Testis (tissue), 3 donors: ENCODE measurements around the gene SCIN. TPM values are rescaled to one million over a fixed set of nuclear protein-coding genes. Genes with fewer than 3 reads are reported as not detected.

Experiments used
- DNase-seq: peaks from one replicate; pipeline ENCODE4 v3.0.0-alpha.2; 2019
- H3K27ac ChIP-seq, 2 donors: fragments of 200-600 bp; sonication (generic); one replicate each; pipeline ENCODE4 v1.5.1; 2019
- H3K27me3 ChIP-seq: fragments of 200-600 bp; sonication (generic); one replicate; pipeline ENCODE4 v1.5.1; 2019
- H3K36me3 ChIP-seq: fragments of 200-600 bp; sonication (generic); one replicate; pipeline ENCODE4 v1.5.1; 2017; ENCODE audit warnings: low read depth; ENCODE audit errors: missing control alignments
- H3K4me1 ChIP-seq: fragments of 200-600 bp; sonication (generic); one replicate; pipeline ENCODE4 v1.5.1; 2019
- H3K4me3 ChIP-seq, 2 donors: fragments of 200-600 bp; sonication (generic); one replicate each; pipeline ENCODE4 v1.5.1; 2017 to 2019
- H3K9me3 ChIP-seq: fragments of 200-600 bp; sonication (generic); one replicate; pipeline ENCODE4 v1.5.1; 2017
- POLR2A ChIP-seq: fragments of 450-650 bp; IDR thresholded peaks from one replicate; pipeline ENCODE4 v1.6.1; 2017; ENCODE audit warnings: antibody characterized with exemption, mild to moderate bottlenecking, moderate library complexity
- WGBS, 2 donors: methylation state at CpG; one replicate each; pipeline ENCODE4 v1.1.5; 2018; 5-methylcytosine and 5-hydroxymethylcytosine counted together
- intact Hi-C: fragments of 100-400 bp; cut with DNase I; formaldehyde crosslinking; loops from one replicate; pipeline ENCODE4 v1.15.1; 2023; ENCODE audit warnings: low total_unique reads
- polyA plus RNA-seq: library from polyadenylated mRNA; stranded (reverse); fragments of 350-450 nt; fragmentation: Illumina TruSeq; extraction: RNeasy Lipid Tissue Mini Kit (QIAGEN cat#74804); gene quantifications from one replicate; pipeline ENCODE4 v1.2.3, GENCODE V29; 2014; ENCODE audit warnings: low read depth, low replicate concordance; ENCODE audit not compliant: insufficient read depth
- total RNA-seq, 2 donors: library from RNA; depleted of rRNA; stranded (reverse); fragments of >200 nt; gene quantifications; one replicate each; pipeline ENCODE4 v1.2.3, GENCODE V29; 2016
- TF ChIP-seq, protein P1 (sequence below), 3 experiments: fragments of 450-650 bp in 2 of 3; fragments of 200-600 bp in 1 of 3; sonication (generic) in 1 of 3; IDR thresholded peaks; one replicate each; pipeline ENCODE4 v1.5.1; 2016 to 2019; ENCODE audit warnings: antibody characterized with exemption in 3 of 3, mild to moderate bottlenecking in 2 of 3, moderate library complexity in 1 of 3

The SCIN gene
- total and polyA plus RNA-seq, 3 donors from 2014 or later = 4.7 to 21.9 (median 11.4) TPM

DNA sequence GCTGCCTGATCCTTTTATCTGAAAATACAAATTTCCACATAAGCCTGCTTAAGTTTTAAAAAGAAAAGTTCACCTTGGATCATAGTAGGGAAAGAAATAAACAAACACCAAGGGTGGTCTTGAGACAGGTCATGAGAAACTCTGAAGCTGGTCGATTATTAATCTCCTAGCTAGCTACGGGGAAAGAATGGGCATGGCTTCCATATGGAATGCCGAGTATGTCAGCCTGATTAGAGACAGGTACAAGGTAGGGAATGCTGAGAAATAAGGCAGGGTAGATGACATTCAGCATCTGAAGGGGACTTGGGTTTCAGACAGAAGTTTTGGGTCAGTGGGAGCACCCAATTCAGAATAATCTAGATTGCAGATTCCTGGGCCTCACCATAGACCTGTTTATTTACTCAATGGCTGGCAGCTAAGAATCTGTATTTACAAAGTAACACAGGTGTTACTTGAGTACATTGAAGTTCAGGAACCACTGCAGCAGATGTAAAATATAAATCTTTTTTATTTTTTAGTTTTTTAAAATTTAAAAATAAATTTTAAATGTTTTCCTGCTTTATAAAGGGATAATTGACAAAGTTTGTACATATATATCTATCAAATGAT lies 49.0 kb downstream of the SCIN start:
- H3K27ac ChIP-seq = no peak overlapping the region
- no peak overlapping the region for H3K4me3 ChIP-seq
- no peaks in the 10 kb centered on the region for H3K36me3 ChIP-seq
- intact Hi-C loops = no loop called here
- DNase-seq = no peak
- no peaks in the 10 kb centered on the region for H3K27me3 ChIP-seq
- TF ChIP-seq, protein P1, sequence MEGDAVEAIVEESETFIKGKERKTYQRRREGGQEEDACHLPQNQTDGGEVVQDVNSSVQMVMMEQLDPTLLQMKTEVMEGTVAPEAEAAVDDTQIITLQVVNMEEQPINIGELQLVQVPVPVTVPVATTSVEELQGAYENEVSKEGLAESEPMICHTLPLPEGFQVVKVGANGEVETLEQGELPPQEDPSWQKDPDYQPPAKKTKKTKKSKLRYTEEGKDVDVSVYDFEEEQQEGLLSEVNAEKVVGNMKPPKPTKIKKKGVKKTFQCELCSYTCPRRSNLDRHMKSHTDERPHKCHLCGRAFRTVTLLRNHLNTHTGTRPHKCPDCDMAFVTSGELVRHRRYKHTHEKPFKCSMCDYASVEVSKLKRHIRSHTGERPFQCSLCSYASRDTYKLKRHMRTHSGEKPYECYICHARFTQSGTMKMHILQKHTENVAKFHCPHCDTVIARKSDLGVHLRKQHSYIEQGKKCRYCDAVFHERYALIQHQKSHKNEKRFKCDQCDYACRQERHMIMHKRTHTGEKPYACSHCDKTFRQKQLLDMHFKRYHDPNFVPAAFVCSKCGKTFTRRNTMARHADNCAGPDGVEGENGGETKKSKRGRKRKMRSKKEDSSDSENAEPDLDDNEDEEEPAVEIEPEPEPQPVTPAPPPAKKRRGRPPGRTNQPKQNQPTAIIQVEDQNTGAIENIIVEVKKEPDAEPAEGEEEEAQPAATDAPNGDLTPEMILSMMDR (IDR thresholded peaks at IDR 0.05) = no peak
- TF ChIP-seq POLR2A = no peak
- H3K9me3 ChIP-seq = no peaks in the 10 kb centered on the region
- H3K4me1 ChIP-seq = no peaks in the 10 kb centered on the region
- WGBS, 2 donors = 59 to 65% methylated on average over 3 of the region's 3 CpGs

DNA sequence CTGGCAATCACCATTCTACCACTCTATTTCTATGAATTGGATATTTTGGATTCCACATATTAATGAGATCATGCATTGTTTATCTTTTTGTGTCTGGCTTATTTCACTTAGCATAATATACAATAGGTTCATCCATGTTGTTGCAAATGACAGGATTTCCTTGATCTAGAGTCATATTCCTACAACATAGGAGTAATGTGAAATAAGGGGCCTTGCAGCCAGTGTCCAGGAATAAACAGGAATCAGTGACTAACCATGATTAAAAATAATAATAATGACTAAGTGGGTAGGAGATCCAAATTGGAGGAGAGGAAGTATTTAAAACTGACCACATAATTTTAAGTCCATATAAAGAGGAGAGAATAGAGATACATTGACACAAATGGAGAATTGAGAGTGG lies 49.9 kb downstream of the SCIN start:
- Histone ChIP-seq H3K27ac (no peak overlapping the region), H3K9me3 (no peaks in the 10 kb centered on the region), H3K36me3 (no peaks in the 10 kb centered on the region), H3K27me3 (no peaks in the 10 kb centered on the region), H3K4me1 (no peaks in the 10 kb centered on the region), H3K4me3 (no peak overlapping the region)
- no peak for DNase-seq
- intact Hi-C loops = no loop called here
- TF ChIP-seq, protein P1 (IDR thresholded peaks at IDR 0.05) = no peak
- no peak for TF ChIP-seq POLR2A

DNA sequence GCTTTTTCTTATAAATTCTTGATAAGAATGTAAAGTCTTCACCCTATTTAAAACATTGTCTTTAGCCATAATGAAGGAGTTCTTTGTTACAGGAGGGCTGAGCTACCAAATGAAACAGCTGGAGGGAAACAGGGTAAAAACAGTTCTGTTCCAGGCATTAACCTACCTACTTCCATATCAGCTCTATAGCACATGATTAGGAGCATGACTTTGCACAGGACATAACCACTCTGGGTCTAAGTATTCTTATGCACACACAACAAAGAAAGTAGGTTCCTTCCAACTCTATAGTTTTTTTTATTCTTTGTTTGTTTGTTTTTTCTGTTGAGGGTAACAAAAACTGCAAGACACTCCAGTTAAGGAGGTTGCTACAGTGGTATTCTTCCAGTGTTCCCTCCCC lies 52.7 kb downstream of the SCIN start:
- Histone ChIP-seq H3K4me3 (no peak overlapping the region), H3K9me3 (no peaks in the 10 kb centered on the region), H3K4me1 (no peaks in the 10 kb centered on the region), H3K27ac (no peak overlapping the region), H3K27me3 (no peaks in the 10 kb centered on the region), H3K36me3 (no peaks in the 10 kb centered on the region)
- intact Hi-C loops = no loop called here
- no peak for DNase-seq
- TF ChIP-seq POLR2A = no peak

DNA sequence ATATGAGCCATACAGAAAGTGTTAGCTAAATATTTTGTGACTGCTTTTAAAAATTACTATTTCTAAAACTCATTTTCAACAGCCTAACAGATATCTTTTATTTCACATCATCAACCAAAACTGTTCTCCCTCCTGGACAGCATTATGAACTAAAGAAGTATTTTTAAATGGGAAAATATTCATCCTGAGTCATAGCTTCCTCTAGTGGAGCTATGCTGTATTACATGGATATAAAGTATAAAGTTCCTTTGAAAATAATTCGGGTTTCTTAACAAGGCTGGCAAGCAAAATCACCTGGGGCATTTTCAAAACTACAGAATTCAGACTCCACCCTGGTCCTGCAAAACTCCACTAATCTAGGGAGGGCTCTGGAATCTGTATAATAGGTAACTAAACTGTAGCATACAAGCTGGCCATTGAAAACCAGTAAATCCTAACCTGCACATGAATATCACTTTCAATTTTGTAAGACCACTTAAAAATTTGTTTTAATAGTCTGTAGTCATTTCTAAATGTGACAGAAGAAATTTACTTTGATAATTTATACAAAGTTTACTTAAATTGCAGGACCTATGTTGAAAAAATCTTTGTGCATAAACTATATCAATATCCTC lies 53.5 kb downstream of the SCIN start:
- TF ChIP-seq, protein P1 (IDR thresholded peaks at IDR 0.05) = peak; percentile 39 to 75 (median 47)
- TF ChIP-seq POLR2A = no peak
- 20 to 37% methylated on average over 1 of the region's 1 CpG for WGBS, 2 donors

DNA sequence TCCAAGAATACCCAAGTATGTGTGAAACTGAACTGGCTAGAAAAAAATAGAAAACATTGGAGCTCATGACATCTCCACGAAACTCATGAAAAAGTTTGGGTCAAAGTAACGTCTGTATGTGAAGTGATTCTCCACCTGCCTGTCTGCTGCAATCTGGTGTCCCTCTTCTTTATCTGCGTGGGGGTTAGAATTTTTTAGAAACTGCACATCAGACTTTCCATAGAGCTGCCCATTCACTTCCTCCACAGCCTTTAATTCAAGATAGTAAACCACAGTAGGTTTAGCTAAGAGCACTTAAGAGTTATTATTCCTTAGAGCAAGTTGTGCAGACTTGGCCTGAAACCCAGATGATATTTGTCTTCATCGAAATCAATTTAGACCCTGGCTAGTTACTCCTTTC lies 55.3 kb downstream of the SCIN start:
- intact Hi-C loops = no loop called here
- 50 to 52% methylated on average over 4 of the region's 4 CpGs for WGBS, 2 donors
- TF ChIP-seq, protein P1 (IDR thresholded peaks at IDR 0.05) = no peak
- no peak for TF ChIP-seq POLR2A

More for the DNA sequence above, 53.5 kb downstream of the SCIN start:
- DNase-seq = no peak
- Histone ChIP-seq H3K27me3 (no peaks in the 10 kb centered on the region), H3K9me3 (no peaks in the 10 kb centered on the region), H3K36me3 (no peaks in the 10 kb centered on the region), H3K4me3 (no peak overlapping the region), H3K27ac (no peak overlapping the region), H3K4me1 (no peaks in the 10 kb centered on the region)
- intact Hi-C loops = no loop called here

More for the DNA sequence above, 55.3 kb downstream of the SCIN start:
- H3K4me1 ChIP-seq = no peaks in the 10 kb centered on the region
- no peaks in the 10 kb centered on the region for H3K27me3 ChIP-seq
- no peak overlapping the region for H3K4me3 ChIP-seq
- no peak for DNase-seq
- no peak overlapping the region for H3K27ac ChIP-seq
- H3K9me3 ChIP-seq = no peaks in the 10 kb centered on the region
- no peaks in the 10 kb centered on the region for H3K36me3 ChIP-seq
